ENCODE data around the gene NFATC3. TPM values are rescaled to one million over a fixed set of nuclear protein-coding genes. Genes with fewer than 3 reads are reported as not detected.

NFATC3 gene
- 115 TPM in 2 replicates for total RNA-seq
- 100 TPM for total RNA-seq (2013)
- 33.4 and 42.7 TPM in 2 replicates for polyA plus RNA-seq
- polyA minus RNA-seq = 98.4 and 142 TPM in 2 replicates

- Histone ChIP-seq H3K4me2 (replicated peaks; ENCODE audit: low read depth, low read length, poor library complexity, severe bottlenecking) (peak within 1 kb of the TSS; percentile 88), H3K27ac (ENCODE audit: low read length in 2 of 2) (peak within 1 kb of the TSS; percentile 81 to 93), H4K20me1 (ENCODE audit: control insufficient read depth, insufficient read depth, low read length, poor library complexity, severe bottlenecking) (peaks cover 8% of the 10 kb centered on the region), H3K9ac (ENCODE audit: low read length) (peak within 1 kb of the TSS; percentile 82), H3K36me3 (replicated peaks in 1 of 2; ENCODE audit: control extremely low read depth in 1 of 2, control insufficient read depth in 1 of 2, extremely low read depth in 1 of 2, insufficient read depth in 2 of 2, low read length in 1 of 2) (peaks cover 0 to 10% of the 10 kb centered on the region in 2 experiments), H3K79me2 (ENCODE audit: control insufficient read depth, insufficient read depth, low read length) (peaks cover 57% of the 10 kb centered on the region), H3K4me1 (ENCODE audit: control insufficient read depth in 2 of 2, insufficient read depth in 2 of 2, low read length in 2 of 2) (peaks cover 57 to 73% of the 10 kb centered on the region in 2 donors), H3K27me3 (replicated peaks in 1 of 4; ENCODE audit: control extremely low read depth in 1 of 4, control insufficient read depth in 3 of 4, insufficient read depth in 4 of 4, low read length in 3 of 4) (no peaks in the 10 kb centered on the region), H3K4me3 (ENCODE audit: control extremely low read depth in 1 of 5, extremely low read depth in 1 of 5, insufficient read depth in 1 of 5, low read depth in 2 of 5, low read length in 4 of 5) (peak within 1 kb of the TSS; percentile 90 to 97 (median 94)), H2AFZ (ENCODE audit: insufficient read depth, low read depth, low read length, poor library complexity, severe bottlenecking) (peak within 1 kb of the TSS; percentile 97), H3K9me3 (ENCODE audit: control extremely low read depth in 1 of 3, control insufficient read depth in 2 of 3, insufficient read depth in 1 of 3, low read length in 2 of 3) (no peaks in the 10 kb centered on the region)
- H3K4me3 Mint-ChIP-seq = peak within 1 kb of the TSS; percentile 86
- H3K4me1 Mint-ChIP-seq = peaks cover 68% of the 10 kb centered on the region
- TF ChIP-seq EZH2 (IDR thresholded peaks at IDR 0.05; ENCODE audit: borderline replicate concordance, insufficient read depth, low read depth, low read length, poor library complexity, severe bottlenecking) (no peak), CTCF (IDR thresholded peaks at IDR 0.05) (no peak)
- under 1% methylated on average over 98 of the region's 104 CpGs for WGBS (ENCODE audit: insufficient coverage)
- DNase-seq = peak; percentile 99
- ATAC-seq (ENCODE audit: low read depth) = peak; percentile 76
- intact Hi-C loops (cut with micrococcal nuclease) = loop anchor here (1.0 to 10.0 kb wide), 6 partner anchors 15 to 541 kb away; partner anchors contain the start of genes DDX28, DUS2, GFOD2 and PSMB10
- no peaks in the 10 kb centered on the region for H3K9me3 Mint-ChIP-seq (ENCODE audit: insufficient read depth)
- ChIA-PET POLR2A (interaction anchor here (0.6 to 5.0 kb wide), 13 partner anchors 9 to 605 kb away, joined by 3 to 82 read pairs (median 4); partner anchors contain the start of genes ATP6V0D1, CTCF, DUS2 and PLA2G15), CTCF (interaction anchor here (0.6 to 11.1 kb wide), 22 partner anchors 9 to 279 kb away, joined by 3 to 242 read pairs (median 5); partner anchors contain the start of genes DDX28, DUS2, PSMB10 and RANBP10)
- no peaks in the 10 kb centered on the region for H3K27me3 Mint-ChIP-seq
- peak within 1 kb of the TSS; percentile 96 for H3K27ac Mint-ChIP-seq
These were observed at the start of gene NFATC3 for GRCh38 chr16:68085259-68086071. TSS of gene NFATC3 (plus strand) at chr16:68085370. CDS start at chr16:68085682, 312 bp downstream.

Data from B cell (primary cell).